Loucy (cell line): ENCODE data around the gene KRTAP12-4.

Experiments used
- CTCF ChIP-seq: fragments of 200-600 bp; sonication (generic); conservative IDR thresholded peaks from 2 replicates; pipeline ENCODE4 v1.5.1; 2014; ENCODE audit warnings: mild to moderate bottlenecking, antibody characterized with exemption, low read length
- EZH2phosphoT487 ChIP-seq: fragments of 200-600 bp; IDR thresholded peaks from 2 replicates; pipeline ENCODE4 v1.6.1; 2018; ENCODE audit warnings: antibody characterized with exemption, mild to moderate bottlenecking, moderate library complexity, borderline replicate concordance

- TF ChIP-seq CTCF: no peak
- TF ChIP-seq EZH2phosphoT487: no peak
Measured at GRCh38 chr21:44618504-44618903, 36.0 kb downstream of the KRTAP12-4 start.
